PFSK-1 (cell line): Measurements from ENCODE around the gene ABCA7.

Experiments used
- FOXP2 ChIP-seq: optimal IDR thresholded peaks from 2 replicates; pipeline ENCODE3; 2011; ENCODE audit warnings: borderline replicate concordance, control low read depth, inconsistent platforms; ENCODE audit not compliant: insufficient read depth; ENCODE audit errors: extremely low read length, extremely low read depth
- POLR2AphosphoS5 ChIP-seq: IDR thresholded peaks from 2 replicates; pipeline ENCODE4 v1.6.1; 2012; ENCODE audit warnings: low read depth, mild to moderate bottlenecking, control low read depth, low read length, moderate library complexity
- REST ChIP-seq, 2 experiments: IDR thresholded peaks; 2 replicates each; pipeline versions ENCODE4 v1.6.1 to v1.8.0; 2011 to 2012; ENCODE audit warnings: low read depth in 2 of 2, low read length in 2 of 2, control low read depth in 1 of 2, inconsistent platforms in 1 of 2, mild to moderate bottlenecking in 1 of 2, moderate library complexity in 1 of 2; ENCODE audit not compliant: insufficient read depth in 1 of 2
- SIN3A ChIP-seq: IDR thresholded peaks from 2 replicates; pipeline ENCODE4 v1.6.1; 2012; ENCODE audit warnings: mild to moderate bottlenecking, low read length, moderate library complexity, borderline replicate concordance; ENCODE audit not compliant: insufficient read depth
- TAF1 ChIP-seq: IDR thresholded peaks from 2 replicates; pipeline ENCODE4 v1.6.1; 2012; ENCODE audit warnings: low read length, control low read depth, borderline replicate concordance; ENCODE audit not compliant: insufficient read depth

Gene ABCA7

GRCh38 chr19:1087813-1088415 lies 48.0 kb downstream of the ABCA7 start:
- TF ChIP-seq POLR2AphosphoS5 (no peak), TAF1 (no peak), REST (IDR thresholded peaks at IDR 0.05; ENCODE audit: insufficient read depth in 1 of 2, low read depth in 2 of 2, low read length in 2 of 2) (no peak), SIN3A (no peak), FOXP2 (no peak)

GRCh38 chr19:1088416-1089010 lies 48.6 kb downstream of the ABCA7 start:
- TF ChIP-seq POLR2AphosphoS5 (no peak), TAF1 (no peak), SIN3A (no peak), REST (IDR thresholded peaks at IDR 0.05; ENCODE audit: insufficient read depth in 1 of 2, low read depth in 2 of 2, low read length in 2 of 2) (no peak), FOXP2 (no peak)

GRCh38 chr19:1089126-1089771 lies 49.3 kb downstream of the ABCA7 start:
- TF ChIP-seq POLR2AphosphoS5 (no peak), FOXP2 (no peak), SIN3A (no peak), REST (IDR thresholded peaks at IDR 0.05; ENCODE audit: insufficient read depth in 1 of 2, low read depth in 2 of 2, low read length in 2 of 2) (no peak), TAF1 (no peak)

- TF ChIP-seq POLR2AphosphoS5: no peak
- no peak for TF ChIP-seq REST (IDR thresholded peaks at IDR 0.05; ENCODE audit: insufficient read depth in 1 of 2, low read depth in 2 of 2, low read length in 2 of 2)
- no peak for TF ChIP-seq TAF1
- TF ChIP-seq FOXP2: no peak
- no peak for TF ChIP-seq SIN3A
Measured at GRCh38 chr19:1089891-1090290, 50.0 kb downstream of the ABCA7 start.
